G401.6 (cell line): ENCODE results near the gene NTM.

Experiments used
- FAIRE-seq: peaks from 2 replicates; lab custom pipeline; 2012; peaks lifted over from hg19 to GRCh38; lab: Jason Lieb, UNC

NTM gene

DNA sequence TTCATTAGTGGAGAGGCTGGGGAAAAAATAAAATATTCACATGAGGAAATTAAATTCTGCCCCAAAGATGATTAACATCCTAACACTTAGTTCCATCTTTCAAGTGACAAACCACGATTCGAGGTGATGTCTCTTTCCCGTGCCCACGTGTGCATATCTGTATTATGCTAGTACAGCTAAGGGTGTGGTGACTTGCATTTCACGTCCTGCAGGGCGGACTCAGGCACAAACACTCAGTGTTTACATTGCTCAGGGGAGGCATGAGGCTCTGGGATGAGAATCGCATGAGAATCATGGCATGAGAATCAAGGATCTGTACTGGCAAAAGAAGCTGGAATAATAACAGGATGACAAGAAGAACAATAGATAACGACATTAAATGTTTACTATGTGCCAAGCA lies 179.4 kb downstream of the NTM start:
- no peak for FAIRE-seq

DNA sequence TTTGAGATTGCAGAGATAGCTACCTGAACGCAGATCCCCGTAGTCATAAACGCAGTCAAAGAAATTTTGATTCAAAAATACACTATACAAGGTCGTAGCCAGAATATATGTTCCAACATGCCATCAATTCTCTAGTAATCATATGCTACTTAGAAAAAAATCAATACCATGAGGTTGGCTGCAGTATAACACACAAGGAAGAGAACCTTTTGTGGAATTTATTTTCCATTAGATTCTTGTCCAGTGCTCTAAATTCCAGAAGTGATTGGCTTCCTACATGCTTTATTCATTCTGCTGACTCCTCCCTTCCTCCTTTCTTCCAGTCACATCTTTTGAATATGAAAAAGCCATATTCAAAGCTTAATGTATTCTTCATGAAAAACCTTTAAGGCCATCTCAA lies 189.9 kb downstream of the NTM start:
- no peak for FAIRE-seq

- FAIRE-seq: no peak
These were observed 191.1 kb downstream of the NTM start for GRCh38 chr11:131561501-131561900.

DNA sequence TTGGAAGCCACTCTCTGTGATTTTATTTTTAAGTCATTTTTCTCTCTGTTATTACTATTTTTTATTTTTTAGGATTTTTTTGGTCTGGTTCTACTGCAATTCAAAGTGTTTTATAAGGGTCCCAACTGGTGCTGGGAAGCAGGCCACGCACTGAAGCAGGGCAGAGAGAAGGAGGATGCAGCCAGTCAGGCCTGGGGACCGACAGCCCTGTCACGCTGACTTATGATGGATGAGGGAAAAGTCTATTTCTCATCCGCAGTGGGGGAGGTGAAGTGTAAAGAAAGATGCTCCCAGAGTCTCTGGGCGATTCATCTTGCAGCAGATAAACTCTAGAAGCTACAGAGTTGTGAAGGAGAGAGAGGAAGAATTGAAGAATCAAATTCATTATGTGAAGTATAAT lies 191.6 kb downstream of the NTM start:
- FAIRE-seq: no peak

DNA sequence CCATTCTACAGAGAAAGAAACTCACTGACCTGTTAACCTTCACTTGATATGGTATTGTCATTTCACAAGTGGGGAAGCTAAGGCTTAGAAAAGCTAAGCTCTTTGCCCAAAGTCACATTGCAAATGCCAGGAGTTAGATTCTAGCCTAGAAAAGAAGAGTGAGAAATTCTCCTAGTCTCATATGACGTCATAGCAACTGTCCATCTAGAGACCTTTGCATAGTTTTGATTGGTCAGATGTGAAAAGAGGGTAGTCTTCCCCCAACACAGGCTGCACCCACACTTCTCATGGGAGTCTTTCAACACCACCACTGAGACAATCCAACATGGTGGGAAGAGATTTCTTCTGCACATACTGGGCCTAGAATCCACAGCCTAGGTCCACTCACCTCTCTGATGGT lies 197.9 kb downstream of the NTM start:
- FAIRE-seq: no peak

DNA sequence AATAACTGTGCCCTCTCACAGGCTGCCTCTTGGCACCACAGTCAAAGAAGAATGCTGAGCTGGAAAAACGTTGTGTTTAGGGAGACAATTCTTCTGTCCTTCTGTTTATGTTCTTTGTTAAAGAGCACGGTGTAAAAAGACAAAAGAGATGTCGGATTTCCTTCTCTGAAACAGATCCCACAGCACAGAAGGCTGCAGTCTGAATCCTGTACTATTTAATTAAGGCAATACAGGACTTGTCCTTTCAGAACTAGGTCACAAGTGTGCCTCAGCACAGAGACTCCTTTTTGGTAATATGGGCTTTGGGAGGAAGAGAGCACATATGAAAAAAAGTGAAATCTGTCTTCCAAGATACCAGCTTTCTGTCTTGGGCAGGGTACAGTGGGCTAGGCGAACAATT lies 201.2 kb downstream of the NTM start:
- FAIRE-seq: no peak

GRCh38 chr11:131572423-131572822 lies 202.0 kb downstream of the NTM start:
- FAIRE-seq: no peak

DNA sequence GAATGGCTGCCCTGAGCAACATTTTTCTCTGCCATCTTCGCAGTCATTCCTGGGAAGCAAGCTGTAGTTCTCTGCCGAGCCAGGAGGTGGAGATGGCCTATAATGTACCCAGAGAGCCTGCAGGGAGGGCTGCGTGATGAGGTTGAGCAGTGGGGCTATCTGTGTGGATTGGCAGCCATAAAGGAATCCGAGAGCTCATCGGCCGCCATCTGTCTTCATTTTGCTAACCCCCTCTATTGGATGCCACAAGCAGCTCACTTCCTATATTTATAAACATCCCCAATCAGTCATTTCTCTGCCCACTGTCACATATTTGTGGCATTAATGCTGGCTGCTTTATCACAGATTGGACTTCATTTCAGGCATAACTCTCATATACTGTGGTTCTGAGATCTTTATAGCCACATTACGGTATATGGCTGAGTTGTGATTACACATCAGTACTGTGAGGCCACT lies 209.5 kb downstream of the NTM start:
- FAIRE-seq: no peak

- FAIRE-seq: no peak
These were observed 210.1 kb downstream of the NTM start for GRCh38 chr11:131580476-131580875.

GRCh38 chr11:131581046-131581445 lies 210.6 kb downstream of the NTM start:
- no peak for FAIRE-seq

DNA sequence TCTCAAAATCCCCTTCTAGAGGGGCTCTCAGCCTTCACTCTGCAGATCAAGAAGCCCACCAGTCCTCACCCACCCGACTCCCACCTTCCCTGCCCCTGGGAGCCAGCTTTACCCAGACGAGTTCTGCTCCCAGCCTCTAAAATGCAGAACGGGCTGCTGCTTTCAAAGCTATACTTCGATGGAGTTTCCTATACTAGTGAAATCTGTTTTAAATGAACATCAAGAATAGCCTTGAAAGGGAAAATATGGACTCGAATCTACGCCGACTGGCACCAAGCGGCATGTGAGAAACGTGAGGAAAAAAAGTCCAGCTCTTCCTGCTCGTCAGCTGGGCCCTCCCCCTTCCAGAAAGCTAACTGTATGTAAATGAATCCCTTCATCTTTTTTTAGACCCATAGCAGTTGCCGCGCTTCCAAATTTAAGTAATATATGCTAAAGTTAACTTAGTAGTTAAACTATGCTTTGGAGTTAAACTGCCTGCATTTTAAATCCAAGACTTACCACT lies 211.7 kb downstream of the NTM start:
- no peak for FAIRE-seq

DNA sequence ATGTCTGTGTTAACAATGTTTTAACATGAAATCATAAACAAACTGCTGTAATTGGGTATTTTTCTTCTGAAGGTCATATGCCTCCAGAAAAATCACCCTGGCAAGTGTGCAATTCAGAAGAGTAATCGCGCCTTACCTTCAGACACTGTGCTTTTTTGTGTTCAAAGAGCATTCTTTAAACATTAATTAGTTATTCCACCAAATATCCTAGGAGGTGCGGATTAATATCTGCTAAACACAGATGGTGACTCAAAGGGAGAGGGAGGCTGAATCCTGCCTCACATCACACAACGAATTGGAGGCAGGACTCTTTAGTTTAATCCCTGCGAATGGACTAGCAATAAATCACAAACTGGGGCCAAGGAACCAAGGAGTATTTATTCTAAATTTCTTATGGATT lies 213.0 kb downstream of the NTM start:
- no peak for FAIRE-seq

GRCh38 chr11:131583938-131584337 lies 213.5 kb downstream of the NTM start:
- FAIRE-seq: no peak

DNA sequence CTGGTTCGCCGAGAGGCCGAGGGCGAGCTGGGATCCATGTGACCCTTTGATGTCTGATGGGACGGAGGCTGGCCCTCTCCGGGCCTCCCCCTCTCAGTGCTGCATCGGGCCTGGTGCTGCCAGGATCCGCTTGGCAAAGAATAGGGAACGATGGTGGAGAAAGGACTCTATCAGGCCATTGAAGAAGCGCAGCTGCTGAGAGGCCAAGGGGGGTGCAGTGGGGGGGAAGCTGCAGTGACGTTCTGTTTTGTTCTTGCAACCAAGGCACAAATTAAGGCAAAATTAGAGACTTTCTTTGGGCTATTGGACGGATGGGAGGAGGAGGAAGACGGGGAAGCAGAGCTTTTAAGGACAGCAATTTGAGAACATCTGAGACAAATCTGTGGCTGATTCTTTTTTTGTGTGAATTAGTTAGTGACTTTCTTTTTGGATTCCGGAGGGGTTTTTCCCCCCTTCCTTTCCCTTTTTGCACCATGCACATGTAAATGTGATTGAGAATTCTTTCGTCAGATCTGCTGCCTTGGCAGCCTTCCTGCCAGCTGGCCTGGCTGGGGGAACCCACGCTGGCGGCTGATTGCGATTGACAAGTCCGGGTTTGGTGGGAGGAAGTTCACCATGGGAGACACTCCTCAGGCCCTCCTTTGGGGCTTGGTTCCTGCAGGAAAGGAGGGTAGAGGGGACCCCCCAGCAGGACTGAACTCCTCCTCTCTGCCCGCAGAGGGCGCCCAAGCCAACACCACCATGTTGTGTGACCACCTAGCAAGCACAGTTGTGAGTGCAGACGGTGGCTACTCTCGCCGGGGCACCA lies 214.6 kb downstream of the NTM start:
- FAIRE-seq: no peak

GRCh38 chr11:131588057-131588456 lies 217.6 kb downstream of the NTM start:
- FAIRE-seq: no peak

DNA sequence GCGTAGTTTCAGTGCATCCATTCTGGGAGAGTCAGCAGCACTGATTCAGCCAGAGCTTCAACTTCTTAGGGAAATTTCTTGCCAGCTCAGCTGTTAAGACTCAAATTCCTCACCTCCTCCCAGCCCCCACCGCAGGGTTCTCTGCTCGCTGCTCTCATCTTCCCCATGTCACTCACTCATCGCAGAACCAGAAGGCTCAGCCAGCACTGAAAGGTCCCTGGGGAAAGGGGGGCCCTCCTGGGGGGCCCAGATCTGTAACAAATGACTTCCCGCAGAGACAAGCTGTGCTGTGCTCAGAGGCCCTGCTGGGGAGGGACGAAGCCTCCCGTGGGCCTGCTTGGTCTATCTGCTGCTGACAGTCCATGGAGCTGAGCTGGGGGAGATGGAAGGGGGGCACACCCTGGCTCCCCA lies 220.6 kb downstream of the NTM start:
- no peak for FAIRE-seq

- no peak for FAIRE-seq
These were observed 221.7 kb downstream of the NTM start for GRCh38 chr11:131592152-131592551.

- no peak for FAIRE-seq
These were observed 222.3 kb downstream of the NTM start for GRCh38 chr11:131592734-131593133.

GRCh38 chr11:131593301-131593700 lies 222.9 kb downstream of the NTM start:
- FAIRE-seq: no peak

- FAIRE-seq: no peak
These were observed 225.4 kb downstream of the NTM start for GRCh38 chr11:131595797-131596196.

DNA sequence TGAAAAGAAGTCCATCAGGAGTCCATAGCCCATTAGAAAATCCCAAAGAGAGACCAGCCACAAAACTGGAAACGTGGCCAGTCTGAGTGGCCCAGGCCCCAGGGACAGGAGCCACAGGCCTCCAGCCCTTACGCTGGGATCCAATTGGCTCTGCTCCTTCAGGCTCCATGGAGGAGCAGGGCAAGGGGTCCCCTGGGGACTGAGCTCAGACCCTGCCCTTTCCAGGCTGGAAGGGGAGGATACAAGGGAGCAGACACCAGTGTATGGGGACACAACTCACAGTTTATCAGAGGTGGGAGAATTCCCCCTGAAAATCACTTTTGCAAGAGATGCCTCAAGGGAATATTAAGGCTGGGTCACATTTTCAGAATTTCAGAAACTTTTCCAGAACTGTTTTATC lies 227.5 kb downstream of the NTM start:
- FAIRE-seq: no peak

GRCh38 chr11:131598305-131598704 lies 227.9 kb downstream of the NTM start:
- FAIRE-seq: no peak

GRCh38 chr11:131599285-131599684 lies 228.9 kb downstream of the NTM start:
- FAIRE-seq: no peak

- no peak for FAIRE-seq
These were observed 230.2 kb downstream of the NTM start for GRCh38 chr11:131600628-131601027.
